Measurements from ENCODE around the gene BDNF.
A peak's percentile ranks its signal among the peaks of the same experiment; 100 is the strongest.

The BDNF gene

GRCh38 chr11:27716216-27716615 is 16.0 kb upstream of the BDNF start:
- Histone ChIP-seq H3K18ac (ENCODE audit: low read depth in 1 of 2, low read length in 2 of 2) (no peak overlapping the region), H3K4me3 (ENCODE audit: insufficient read depth in 1 of 2, low read depth in 1 of 2, low read length in 2 of 2) (no peak overlapping the region), H3K23ac (ENCODE audit: low read length in 2 of 2) (no peak overlapping the region), H3K9me3 (ENCODE audit: control insufficient read depth, low read length) (no peaks in the 10 kb centered on the region), H2AFZ (ENCODE audit: low read depth, low read length) (no peak overlapping the region), H2BK5ac (ENCODE audit: low read depth, low read length, poor library complexity, severe bottlenecking) (no peak overlapping the region), H3K27me3 (ENCODE audit: control insufficient read depth in 1 of 2, insufficient read depth in 1 of 2, low read length in 2 of 2) (peaks cover 8 to 18% of the 10 kb centered on the region in 2 experiments), H3K9ac (ENCODE audit: low read length) (no peak overlapping the region), H3K27ac (ENCODE audit: low read length, poor library complexity, severe bottlenecking) (no peak overlapping the region), H3K14ac (ENCODE audit: low read length in 2 of 2) (no peak overlapping the region), H2BK12ac (ENCODE audit: low read length in 2 of 2) (no peak overlapping the region), H4K91ac (ENCODE audit: low read length) (no peak overlapping the region), H3K4me2 (ENCODE audit: low read length, poor library complexity, severe bottlenecking) (no peak overlapping the region), H2BK120ac (ENCODE audit: low read depth, low read length) (no peak overlapping the region), H3K4ac (ENCODE audit: low read depth in 1 of 2, low read length in 2 of 2) (no peak overlapping the region), H3K36me3 (ENCODE audit: control insufficient read depth in 1 of 2, insufficient read depth in 2 of 2, low read depth in 1 of 2, low read length in 2 of 2) (no peaks in the 10 kb centered on the region), H4K8ac (ENCODE audit: low read length) (no peak overlapping the region), H2AK5ac (ENCODE audit: low read length, severe bottlenecking) (no peak overlapping the region), H3K79me1 (replicated peaks; ENCODE audit: low read length, poor library complexity, severe bottlenecking) (no peaks in the 10 kb centered on the region), H2BK15ac (ENCODE audit: low read depth, poor library complexity, severe bottlenecking) (no peak overlapping the region), H3K4me1 (ENCODE audit: control insufficient read depth, insufficient read depth, low read depth, low read length) (peaks cover 7% of the 10 kb centered on the region)
- WGBS: 80% methylated on average over 1 of the region's 2 CpGs
- peak; percentile 31 for DNase-seq

GRCh38 chr11:27711725-27712124 is 11.5 kb upstream of the BDNF start:
- Histone ChIP-seq H2AFZ (ENCODE audit: low read depth, low read length) (no peak overlapping the region), H3K4ac (ENCODE audit: low read depth in 1 of 2, low read length in 2 of 2) (no peak overlapping the region), H3K4me3 (ENCODE audit: insufficient read depth in 1 of 2, low read depth in 1 of 2, low read length in 2 of 2) (no peak overlapping the region), H3K9ac (ENCODE audit: low read length) (no peak overlapping the region), H4K8ac (ENCODE audit: low read length) (no peak overlapping the region), H3K18ac (ENCODE audit: low read depth in 1 of 2, low read length in 2 of 2) (no peak overlapping the region), H3K27me3 (ENCODE audit: control insufficient read depth in 1 of 2, insufficient read depth in 1 of 2, low read length in 2 of 2) (no peaks in the 10 kb centered on the region), H3K4me1 (ENCODE audit: control insufficient read depth, insufficient read depth, low read depth, low read length) (no peaks in the 10 kb centered on the region), H2BK15ac (ENCODE audit: low read depth, poor library complexity, severe bottlenecking) (no peak overlapping the region), H3K9me3 (ENCODE audit: control insufficient read depth, low read length) (no peaks in the 10 kb centered on the region), H2BK120ac (ENCODE audit: low read depth, low read length) (no peak overlapping the region), H2BK12ac (ENCODE audit: low read length in 2 of 2) (no peak overlapping the region), H3K23ac (ENCODE audit: low read length in 2 of 2) (no peak overlapping the region), H3K79me1 (replicated peaks; ENCODE audit: low read length, poor library complexity, severe bottlenecking) (no peaks in the 10 kb centered on the region), H3K27ac (ENCODE audit: low read length, poor library complexity, severe bottlenecking) (no peak overlapping the region), H2BK5ac (ENCODE audit: low read depth, low read length, poor library complexity, severe bottlenecking) (no peak overlapping the region), H2AK5ac (ENCODE audit: low read length, severe bottlenecking) (no peak overlapping the region), H3K14ac (ENCODE audit: low read length in 2 of 2) (no peak overlapping the region), H3K4me2 (ENCODE audit: low read length, poor library complexity, severe bottlenecking) (no peak overlapping the region), H3K36me3 (ENCODE audit: control insufficient read depth in 1 of 2, insufficient read depth in 2 of 2, low read depth in 1 of 2, low read length in 2 of 2) (no peaks in the 10 kb centered on the region), H4K91ac (ENCODE audit: low read length) (no peak overlapping the region)
- no CpG with 5 or more reads among the region's 1 CpG for WGBS
- peak; percentile 16 for DNase-seq

GRCh38 chr11:27710536-27710935 is 10.3 kb upstream of the BDNF start:
- Histone ChIP-seq H2BK120ac (ENCODE audit: low read depth, low read length) (no peak overlapping the region), H3K9me3 (ENCODE audit: control insufficient read depth, low read length) (no peaks in the 10 kb centered on the region), H3K4me2 (ENCODE audit: low read length, poor library complexity, severe bottlenecking) (no peak overlapping the region), H3K4me1 (ENCODE audit: control insufficient read depth, insufficient read depth, low read depth, low read length) (no peaks in the 10 kb centered on the region), H3K4me3 (ENCODE audit: insufficient read depth in 1 of 2, low read depth in 1 of 2, low read length in 2 of 2) (no peak overlapping the region), H3K36me3 (ENCODE audit: control insufficient read depth in 1 of 2, insufficient read depth in 2 of 2, low read depth in 1 of 2, low read length in 2 of 2) (no peaks in the 10 kb centered on the region), H3K79me1 (replicated peaks; ENCODE audit: low read length, poor library complexity, severe bottlenecking) (no peaks in the 10 kb centered on the region), H3K18ac (ENCODE audit: low read depth in 1 of 2, low read length in 2 of 2) (no peak overlapping the region), H3K27ac (ENCODE audit: low read length, poor library complexity, severe bottlenecking) (no peak overlapping the region), H3K23ac (ENCODE audit: low read length in 2 of 2) (no peak overlapping the region), H3K4ac (ENCODE audit: low read depth in 1 of 2, low read length in 2 of 2) (no peak overlapping the region), H2AFZ (ENCODE audit: low read depth, low read length) (no peak overlapping the region), H2BK12ac (ENCODE audit: low read length in 2 of 2) (no peak overlapping the region), H3K14ac (ENCODE audit: low read length in 2 of 2) (no peak overlapping the region), H2BK15ac (ENCODE audit: low read depth, poor library complexity, severe bottlenecking) (no peak overlapping the region), H2AK5ac (ENCODE audit: low read length, severe bottlenecking) (no peak overlapping the region), H2BK5ac (ENCODE audit: low read depth, low read length, poor library complexity, severe bottlenecking) (no peak overlapping the region), H3K27me3 (ENCODE audit: control insufficient read depth in 1 of 2, insufficient read depth in 1 of 2, low read length in 2 of 2) (no peaks in the 10 kb centered on the region), H4K8ac (ENCODE audit: low read length) (no peak overlapping the region), H3K9ac (ENCODE audit: low read length) (no peak overlapping the region), H4K91ac (ENCODE audit: low read length) (no peak overlapping the region)
- WGBS: 27% methylated on average over 2 of the region's 2 CpGs
- peak; percentile 92 for DNase-seq

- H3K4me3 ChIP-seq (ENCODE audit: insufficient read depth in 1 of 2, low read depth in 1 of 2, low read length in 2 of 2): no peak overlapping the region
- WGBS: no CpG with 5 or more reads among the region's 3 CpGs
- no peak overlapping the region for H3K14ac ChIP-seq (ENCODE audit: low read length in 2 of 2)
- H3K27ac ChIP-seq (ENCODE audit: low read length, poor library complexity, severe bottlenecking): no peak overlapping the region
- no peak overlapping the region for H2BK5ac ChIP-seq (ENCODE audit: low read depth, low read length, poor library complexity, severe bottlenecking)
- H3K4me1 ChIP-seq (ENCODE audit: control insufficient read depth, insufficient read depth, low read depth, low read length): no peaks in the 10 kb centered on the region
- no peak overlapping the region for H3K4ac ChIP-seq (ENCODE audit: low read depth in 1 of 2, low read length in 2 of 2)
- no peak overlapping the region for H2AFZ ChIP-seq (ENCODE audit: low read depth, low read length)
- H3K27me3 ChIP-seq (ENCODE audit: control insufficient read depth in 1 of 2, insufficient read depth in 1 of 2, low read length in 2 of 2): no peaks in the 10 kb centered on the region
- no peak overlapping the region for H4K91ac ChIP-seq (ENCODE audit: low read length)
- no peak overlapping the region for H2AK5ac ChIP-seq (ENCODE audit: low read length, severe bottlenecking)
- H3K23ac ChIP-seq (ENCODE audit: low read length in 2 of 2): no peak overlapping the region
- no peak overlapping the region for H3K4me2 ChIP-seq (ENCODE audit: low read length, poor library complexity, severe bottlenecking)
- H3K36me3 ChIP-seq (ENCODE audit: control insufficient read depth in 1 of 2, insufficient read depth in 2 of 2, low read depth in 1 of 2, low read length in 2 of 2): no peaks in the 10 kb centered on the region
- no peak overlapping the region for H4K8ac ChIP-seq (ENCODE audit: low read length)
- no peak overlapping the region for H2BK15ac ChIP-seq (ENCODE audit: low read depth, poor library complexity, severe bottlenecking)
- no peak overlapping the region for H3K18ac ChIP-seq (ENCODE audit: low read depth in 1 of 2, low read length in 2 of 2)
- no peak overlapping the region for H3K9ac ChIP-seq (ENCODE audit: low read length)
- no peak for DNase-seq
- no peaks in the 10 kb centered on the region for H3K9me3 ChIP-seq (ENCODE audit: control insufficient read depth, low read length)
- no peak overlapping the region for H2BK12ac ChIP-seq (ENCODE audit: low read length in 2 of 2)
- no peak overlapping the region for H2BK120ac ChIP-seq (ENCODE audit: low read depth, low read length)
- no peaks in the 10 kb centered on the region for H3K79me1 ChIP-seq (replicated peaks; ENCODE audit: low read length, poor library complexity, severe bottlenecking)
Measured at GRCh38 chr11:27707676-27708075, 7.4 kb upstream of the BDNF start.

All from mesenchymal stem cell (in vitro differentiated cells and primary cell).